Fibroblast of mammary gland (primary cell): Measurements from ENCODE around the gene SH3PXD2B.

ENCODE experiments used
- DNase-seq: peaks from one replicate; pipeline ENCODE4 v3.0.0-alpha.2; 2010; ENCODE audit warnings: low read depth
- H3K4me3 ChIP-seq: 2 replicates; pipeline ENCODE4 v1.5.1; 2011; ENCODE audit warnings: low read depth, mild to moderate bottlenecking, low read length, moderate library complexity; ENCODE audit not compliant: control insufficient read depth
- CTCF ChIP-seq: conservative IDR thresholded peaks from 2 replicates; pipeline ENCODE4 v1.5.1; 2011; ENCODE audit warnings: low read depth, low read length, inconsistent platforms; ENCODE audit not compliant: control insufficient read depth, insufficient read depth

The SH3PXD2B gene

GRCh38 chr5:172380301-172380986 is 73.9 kb downstream of the SH3PXD2B start:
- DNase-seq = peak; percentile 31
- no peak for TF ChIP-seq CTCF
- H3K4me3 ChIP-seq = no peak overlapping the region

- TF ChIP-seq CTCF = no peak
- no peak for DNase-seq
- H3K4me3 ChIP-seq = no peak overlapping the region
These were observed 74.8 kb downstream of the SH3PXD2B start for GRCh38 chr5:172379481-172379880.

GRCh38 chr5:172377856-172378255 is 76.5 kb downstream of the SH3PXD2B start:
- no peak for DNase-seq
- H3K4me3 ChIP-seq = no peak overlapping the region
- TF ChIP-seq CTCF = no peak

GRCh38 chr5:172377438-172377837 is 76.9 kb downstream of the SH3PXD2B start:
- DNase-seq = no peak
- TF ChIP-seq CTCF = no peak
- no peak overlapping the region for H3K4me3 ChIP-seq

GRCh38 chr5:172374783-172375182 is 79.5 kb downstream of the SH3PXD2B start:
- H3K4me3 ChIP-seq = no peak overlapping the region
- DNase-seq = no peak
- TF ChIP-seq CTCF = no peak

- DNase-seq = no peak
- no peak for TF ChIP-seq CTCF
- no peak overlapping the region for H3K4me3 ChIP-seq
These were observed 80.6 kb downstream of the SH3PXD2B start for GRCh38 chr5:172373680-172374079.

GRCh38 chr5:172371684-172372083 is 82.6 kb downstream of the SH3PXD2B start:
- no peak for TF ChIP-seq CTCF
- no peak overlapping the region for H3K4me3 ChIP-seq

More at GRCh38 chr5:172371684-172372083, 82.6 kb downstream of the SH3PXD2B start:
- DNase-seq = no peak
